ENCODE measurements around the gene IFT20. TPM values are rescaled to one million over a fixed set of nuclear protein-coding genes. Genes with fewer than 3 reads are reported as not detected.

IFT20 gene
- polyA plus RNA-seq, 2 of the 4 experiments (the other 2 are of a cell fraction): 56.8 to 72.1 TPM

DNA sequence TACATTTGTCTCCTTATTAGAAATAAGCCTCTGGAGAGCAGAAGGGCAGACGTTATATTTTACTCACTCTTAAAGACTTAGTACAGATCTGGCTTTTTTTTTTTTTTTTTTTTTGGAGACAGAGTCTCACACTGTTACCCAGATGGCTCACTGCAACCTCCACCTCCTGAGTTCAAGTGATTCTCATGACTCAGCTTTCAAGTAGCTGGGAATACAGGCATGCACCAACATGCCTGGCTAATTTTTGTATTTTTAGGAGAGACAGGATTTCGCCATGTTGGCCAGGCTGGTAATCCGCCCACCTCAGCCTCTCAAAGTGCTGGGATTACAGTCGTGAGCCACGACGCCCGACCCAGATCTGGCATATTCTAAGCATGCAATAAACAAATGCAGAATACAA lies 52.7 kb downstream of the IFT20 start:
- DNase-seq (ENCODE audit: low read depth in 1 of 2, low spot score in 1 of 2) (peak in 1 of 2 experiments; percentile 64), ATAC-seq (peak; percentile 56 to 79; a peak in 4 of 6 replicates), FAIRE-seq (no peak)
- TF ChIP-seq RCOR1 (IDR thresholded peaks at IDR 0.05; ENCODE audit: low read depth, low read length) (no peak), CBX2 (IDR thresholded peaks at IDR 0.05; ENCODE audit: borderline replicate concordance, low read depth) (no peak), REST (IDR thresholded peaks at IDR 0.05) (no peak), RFX5 (IDR thresholded peaks at IDR 0.05) (no peak), ZNF302 (CRISPR knock-in tag; IDR thresholded peaks at IDR 0.05) (no peak), MAFK (IDR thresholded peaks at IDR 0.05; ENCODE audit: partially characterized antibody) (peak; percentile 74), FOSB (CRISPR knock-in tag; IDR thresholded peaks at IDR 0.05) (no peak), NR3C1 (IDR thresholded peaks at IDR 0.05) (no peak), MAZ (IDR thresholded peaks at IDR 0.05; ENCODE audit: borderline replicate concordance, low read depth, low read length) (no peak), CEBPB (IDR thresholded peaks at IDR 0.05) (peak in 1 of 2 experiments; percentile 35; a peak in 1 of 4 replicates), ESRRA (IDR thresholded peaks at IDR 0.05; ENCODE audit: borderline replicate concordance, low read length) (no peak), PBX3 (IDR thresholded peaks at IDR 0.05) (no peak), ZC3H11A (IDR thresholded peaks at IDR 0.05) (no peak)
- TF ChIP-seq, protein P1, sequence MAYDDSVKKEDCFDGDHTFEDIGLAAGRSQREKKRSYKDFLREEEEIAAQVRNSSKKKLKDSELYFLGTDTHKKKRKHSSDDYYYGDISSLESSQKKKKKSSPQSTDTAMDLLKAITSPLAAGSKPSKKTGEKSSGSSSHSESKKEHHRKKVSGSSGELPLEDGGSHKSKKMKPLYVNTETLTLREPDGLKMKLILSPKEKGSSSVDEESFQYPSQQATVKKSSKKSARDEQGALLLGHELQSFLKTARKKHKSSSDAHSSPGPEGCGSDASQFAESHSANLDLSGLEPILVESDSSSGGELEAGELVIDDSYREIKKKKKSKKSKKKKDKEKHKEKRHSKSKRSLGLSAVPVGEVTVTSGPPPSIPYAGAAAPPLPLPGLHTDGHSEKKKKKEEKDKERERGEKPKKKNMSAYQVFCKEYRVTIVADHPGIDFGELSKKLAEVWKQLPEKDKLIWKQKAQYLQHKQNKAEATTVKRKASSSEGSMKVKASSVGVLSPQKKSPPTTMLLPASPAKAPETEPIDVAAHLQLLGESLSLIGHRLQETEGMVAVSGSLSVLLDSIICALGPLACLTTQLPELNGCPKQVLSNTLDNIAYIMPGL (CRISPR knock-in tag; IDR thresholded peaks at IDR 0.05; ENCODE audit: borderline replicate concordance): no peak
- TF ChIP-seq, protein P2, sequence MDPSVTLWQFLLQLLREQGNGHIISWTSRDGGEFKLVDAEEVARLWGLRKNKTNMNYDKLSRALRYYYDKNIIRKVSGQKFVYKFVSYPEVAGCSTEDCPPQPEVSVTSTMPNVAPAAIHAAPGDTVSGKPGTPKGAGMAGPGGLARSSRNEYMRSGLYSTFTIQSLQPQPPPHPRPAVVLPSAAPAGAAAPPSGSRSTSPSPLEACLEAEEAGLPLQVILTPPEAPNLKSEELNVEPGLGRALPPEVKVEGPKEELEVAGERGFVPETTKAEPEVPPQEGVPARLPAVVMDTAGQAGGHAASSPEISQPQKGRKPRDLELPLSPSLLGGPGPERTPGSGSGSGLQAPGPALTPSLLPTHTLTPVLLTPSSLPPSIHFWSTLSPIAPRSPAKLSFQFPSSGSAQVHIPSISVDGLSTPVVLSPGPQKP (IDR thresholded peaks at IDR 0.05; ENCODE audit: low read depth, low read length): no peak
- TF ChIP-seq, protein P3, sequence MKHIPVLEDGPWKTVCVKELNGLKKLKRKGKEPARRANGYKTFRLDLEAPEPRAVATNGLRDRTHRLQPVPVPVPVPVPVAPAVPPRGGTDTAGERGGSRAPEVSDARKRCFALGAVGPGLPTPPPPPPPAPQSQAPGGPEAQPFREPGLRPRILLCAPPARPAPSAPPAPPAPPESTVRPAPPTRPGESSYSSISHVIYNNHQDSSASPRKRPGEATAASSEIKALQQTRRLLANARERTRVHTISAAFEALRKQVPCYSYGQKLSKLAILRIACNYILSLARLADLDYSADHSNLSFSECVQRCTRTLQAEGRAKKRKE (CRISPR knock-in tag; IDR thresholded peaks at IDR 0.05; ENCODE audit: low read depth): no peak
- Histone ChIP-seq H3K4me1 (peaks cover 20% of the 10 kb centered on the region), H3K27ac (peak overlapping the region; percentile 71 to 83), H3K4me2 (peak overlapping the region; percentile 33), H3K9me3 (no peaks in the 10 kb centered on the region), H3K4me3 (no peak overlapping the region)
- CTCF ChIA-PET: interaction anchor here (1.0 kb wide), 1 partner anchor 32 kb away, joined by 5 read pairs; no protein-coding TSS in a partner anchor
- WGBS (ENCODE audit: missing lambda C conversion rate): 73% methylated on average over 7 of the region's 7 CpGs
- POLR2A ChIA-PET: interaction anchor here (0.6 kb wide), 1 partner anchor 433 kb away, joined by 8 read pairs; no protein-coding TSS in a partner anchor

DNA sequence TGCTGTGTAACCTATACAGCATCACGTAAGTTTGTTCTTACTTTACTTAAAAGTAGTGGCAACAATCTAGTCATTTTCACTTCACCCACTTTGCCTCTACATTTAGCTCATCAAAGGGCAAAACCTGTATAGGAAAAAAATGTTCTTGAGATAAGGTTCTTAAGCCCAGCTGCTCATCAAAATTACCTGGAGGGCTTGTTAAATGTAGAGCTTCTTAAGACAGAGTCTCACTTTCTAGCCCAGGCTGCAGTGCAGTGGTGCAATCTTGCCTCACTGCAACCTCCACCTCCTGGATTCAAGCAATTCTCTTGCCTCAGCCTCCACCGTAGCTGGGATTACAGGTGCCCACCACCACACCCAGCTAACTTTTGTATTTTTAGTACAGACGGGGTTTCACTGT lies 54.4 kb downstream of the IFT20 start:
- POLR2A ChIA-PET: interaction anchor here (0.7 kb wide), 1 partner anchor 77 kb away, joined by 3 read pairs; the partner anchor contains the start of gene POLDIP2
- Histone ChIP-seq H3K4me1 (peaks cover 20% of the 10 kb centered on the region), H3K4me3 (no peak overlapping the region), H3K27ac (peak overlapping the region in 1 of 2 experiments; percentile 63; a peak in 4 of 6 replicates), H3K9me3 (no peaks in the 10 kb centered on the region), H3K4me2 (no peak overlapping the region)
- CTCF ChIA-PET: interaction anchor here (0.6 to 1.8 kb wide), 6 partner anchors 10 to 58 kb away, joined by 3 to 18 read pairs (median 4); partner anchors contain the start of gene TMEM97
- FAIRE-seq: peak; percentile 36
- ATAC-seq: no peak
- DNase-seq (ENCODE audit: low read depth in 1 of 2, low spot score in 1 of 2): no peak
- WGBS (ENCODE audit: missing lambda C conversion rate): 95% methylated on average over 3 of the region's 3 CpGs
- TF ChIP-seq POLR2AphosphoS2 (conservative IDR thresholded peaks at IDR 0.05; ENCODE audit: low read length): no peak
- no peak for TF ChIP-seq POLR2A (IDR thresholded peaks at IDR 0.05; ENCODE audit: low read length)
- no peak for TF ChIP-seq RARB (CRISPR knock-in tag; IDR thresholded peaks at IDR 0.05)
- no peak for TF ChIP-seq JUN (IDR thresholded peaks at IDR 0.05)
- no peak for TF ChIP-seq REST (IDR thresholded peaks at IDR 0.05)
- TF ChIP-seq CTCF (IDR thresholded peaks at IDR 0.05): no peak
- no peak for TF ChIP-seq JUNB (IDR thresholded peaks at IDR 0.05)
- no peak for TF ChIP-seq ESRRA (IDR thresholded peaks at IDR 0.05; ENCODE audit: borderline replicate concordance, low read length)
